ENCODE results near the gene MCTP1.
"Not testable (repeated sequence)": the region's sequence is repeated elsewhere in the genome, so short reads cannot be mapped to it uniquely, and the experiment has no call there.

Gene MCTP1

GRCh38 chr5:94845696-94846095 is 439.2 kb downstream of the MCTP1 start:
- not testable (repeated sequence) for H3K9me3 Mint-ChIP-seq; H3K4me3 Mint-ChIP-seq; H3K36me3 Mint-ChIP-seq (ENCODE audit: low read depth); H3K4me1 Mint-ChIP-seq (ENCODE audit: low read depth); H3K27ac Mint-ChIP-seq; H3K27me3 Mint-ChIP-seq

DNA sequence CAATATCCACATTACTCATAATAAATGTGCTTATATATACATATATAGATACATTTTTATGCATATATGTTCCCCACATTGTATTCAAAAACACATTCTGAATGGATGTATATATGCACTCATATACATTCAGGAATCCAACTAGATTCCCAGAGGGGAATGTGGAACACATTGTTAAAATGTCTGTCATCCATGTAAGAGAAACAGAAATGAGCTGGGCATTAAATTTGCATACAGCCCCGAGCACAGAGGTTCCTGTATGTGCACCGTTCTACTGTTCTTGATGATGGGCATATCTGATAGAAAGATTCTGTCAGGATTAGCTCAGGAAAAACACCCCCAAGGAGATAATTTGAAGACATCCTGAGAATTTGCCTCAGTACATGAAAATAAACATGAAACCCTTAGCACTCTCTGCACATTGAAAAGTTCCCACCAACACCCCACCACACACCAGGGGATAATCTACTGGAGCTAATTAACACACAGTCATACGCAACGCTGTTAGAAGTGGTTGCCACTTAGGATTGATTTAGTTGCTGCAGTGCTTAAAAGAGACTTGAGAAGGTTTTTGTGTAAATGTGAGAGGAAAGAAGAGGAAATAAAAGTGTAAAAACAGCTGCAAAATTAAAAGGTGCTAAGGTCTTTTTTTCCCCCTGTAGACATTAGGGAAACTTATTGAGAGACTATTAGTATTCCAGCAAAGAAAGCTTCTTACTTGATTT is 443.1 kb downstream of the MCTP1 start:
- Mint-ChIP-seq H3K27me3 (no peaks in the 10 kb centered on the region), H3K9me3 (no peaks in the 10 kb centered on the region), H3K36me3 (ENCODE audit: low read depth) (no peaks in the 10 kb centered on the region), H3K4me3 (no peak overlapping the region), H3K27ac (no peak overlapping the region), H3K4me1 (ENCODE audit: low read depth) (peaks cover 3% of the 10 kb centered on the region)

GRCh38 chr5:94833851-94834250 is 451.0 kb downstream of the MCTP1 start:
- peaks cover 4% of the 10 kb centered on the region for H3K4me1 Mint-ChIP-seq (ENCODE audit: low read depth)
- no peak overlapping the region for H3K27ac Mint-ChIP-seq
- no peak overlapping the region for H3K4me3 Mint-ChIP-seq
- no peaks in the 10 kb centered on the region for H3K27me3 Mint-ChIP-seq
- H3K9me3 Mint-ChIP-seq: no peaks in the 10 kb centered on the region
- no peaks in the 10 kb centered on the region for H3K36me3 Mint-ChIP-seq (ENCODE audit: low read depth)

- no peaks in the 10 kb centered on the region for H3K9me3 Mint-ChIP-seq
- no peak overlapping the region for H3K27ac Mint-ChIP-seq
- H3K4me3 Mint-ChIP-seq: no peak overlapping the region
- peaks cover under 1% of the 10 kb centered on the region for H3K27me3 Mint-ChIP-seq
- H3K36me3 Mint-ChIP-seq (ENCODE audit: low read depth): no peaks in the 10 kb centered on the region
- H3K4me1 Mint-ChIP-seq (ENCODE audit: low read depth): peaks cover 4% of the 10 kb centered on the region
These were observed 452.2 kb downstream of the MCTP1 start for GRCh38 chr5:94832685-94833084.

DNA sequence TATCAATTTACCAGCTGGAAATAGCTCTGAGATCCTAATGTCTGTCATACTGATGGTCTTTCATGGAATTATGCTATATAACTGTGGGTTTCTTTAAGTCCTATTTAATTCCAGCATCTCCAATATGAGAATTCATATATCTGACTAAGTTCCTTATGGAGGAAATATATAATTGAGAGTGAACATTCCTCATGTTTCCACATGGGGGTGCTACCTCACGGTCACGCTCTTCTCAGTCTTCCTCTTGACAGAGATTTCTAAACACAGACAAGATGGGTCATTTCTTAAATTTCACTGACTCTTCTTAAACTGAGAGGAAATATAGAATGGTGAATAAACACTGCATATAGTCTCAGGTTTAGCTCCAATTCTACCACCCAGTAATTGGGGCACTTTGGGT is 454.4 kb downstream of the MCTP1 start:
- Mint-ChIP-seq H3K27me3 (peaks cover 4% of the 10 kb centered on the region), H3K9me3 (no peaks in the 10 kb centered on the region), H3K4me3 (no peak overlapping the region), H3K36me3 (ENCODE audit: low read depth) (no peaks in the 10 kb centered on the region), H3K27ac (no peak overlapping the region), H3K4me1 (ENCODE audit: low read depth) (no peaks in the 10 kb centered on the region)

- H3K4me3 Mint-ChIP-seq; H3K4me1 Mint-ChIP-seq (ENCODE audit: low read depth); H3K36me3 Mint-ChIP-seq (ENCODE audit: low read depth); H3K27ac Mint-ChIP-seq; H3K9me3 Mint-ChIP-seq; H3K27me3 Mint-ChIP-seq: not testable (repeated sequence)
These were observed 456.7 kb downstream of the MCTP1 start for GRCh38 chr5:94828222-94828621.

DNA sequence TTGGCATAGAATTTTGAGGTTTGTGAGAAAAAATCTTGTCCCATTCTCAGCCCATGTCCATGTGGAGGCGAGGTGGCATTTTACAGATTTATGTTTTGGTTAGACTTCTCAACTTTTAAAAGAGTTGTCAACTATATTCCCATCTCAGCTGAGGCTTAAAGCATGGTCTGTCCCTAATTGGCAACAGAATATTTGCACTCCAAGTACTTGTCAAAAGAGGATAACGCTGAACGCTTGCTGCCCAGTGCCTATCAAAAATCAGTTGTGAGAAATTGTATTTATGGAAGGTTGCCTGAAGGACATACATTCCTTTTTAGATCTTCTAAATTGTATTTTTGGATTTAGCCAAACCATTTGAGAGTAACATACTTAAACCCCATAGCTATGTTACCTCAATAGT is 464.4 kb downstream of the MCTP1 start:
- no peaks in the 10 kb centered on the region for H3K27me3 Mint-ChIP-seq

GRCh38 chr5:94818904-94819303 is 466.0 kb downstream of the MCTP1 start:
- no peaks in the 10 kb centered on the region for H3K4me1 Mint-ChIP-seq (ENCODE audit: low read depth)
- H3K9me3 Mint-ChIP-seq: no peaks in the 10 kb centered on the region
- no peak overlapping the region for H3K27ac Mint-ChIP-seq
- no peaks in the 10 kb centered on the region for H3K36me3 Mint-ChIP-seq (ENCODE audit: low read depth)
- H3K4me3 Mint-ChIP-seq: no peak overlapping the region
- no peaks in the 10 kb centered on the region for H3K27me3 Mint-ChIP-seq

More for the DNA sequence above, 464.4 kb downstream of the MCTP1 start:
- no peaks in the 10 kb centered on the region for H3K36me3 Mint-ChIP-seq (ENCODE audit: low read depth)
- no peaks in the 10 kb centered on the region for H3K4me1 Mint-ChIP-seq (ENCODE audit: low read depth)
- no peaks in the 10 kb centered on the region for H3K9me3 Mint-ChIP-seq
- H3K27ac Mint-ChIP-seq: no peak overlapping the region
- H3K4me3 Mint-ChIP-seq: no peak overlapping the region

DNA sequence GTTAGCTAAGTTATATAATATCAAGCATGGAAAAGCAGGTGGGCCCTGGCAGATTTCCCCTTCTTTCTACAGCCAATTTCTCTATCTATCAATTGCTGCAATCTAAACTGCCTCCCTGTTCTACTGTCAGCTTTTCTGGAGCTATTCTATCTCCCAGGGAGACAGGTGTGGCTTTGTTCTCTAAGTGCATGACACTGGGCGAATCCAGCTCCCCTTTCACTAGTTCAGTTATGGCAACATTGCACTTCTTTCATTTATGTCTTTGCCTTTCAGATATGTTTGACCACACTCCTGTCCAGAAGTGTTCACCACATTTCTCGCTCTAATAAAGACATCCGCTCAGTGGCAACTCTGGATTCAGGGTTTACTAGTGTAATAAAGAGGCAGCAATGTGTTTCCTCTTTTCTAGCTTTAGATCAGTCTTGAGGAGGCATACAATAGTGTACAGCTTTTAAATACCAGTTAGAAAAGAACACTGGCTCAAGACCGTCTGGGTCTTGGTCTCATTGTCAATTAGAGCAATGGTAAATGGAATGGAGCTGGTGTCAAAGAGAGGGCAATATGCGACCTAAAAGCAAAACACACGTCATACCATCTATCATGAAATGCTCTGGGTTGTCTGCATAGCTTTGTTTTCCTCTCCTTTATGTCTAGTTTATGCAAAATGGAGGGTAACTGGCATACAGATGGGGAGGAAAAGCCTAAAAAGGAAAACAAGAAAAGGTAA is 469.4 kb downstream of the MCTP1 start:
- no peaks in the 10 kb centered on the region for H3K9me3 Mint-ChIP-seq
- H3K4me3 Mint-ChIP-seq: no peak overlapping the region
- no peaks in the 10 kb centered on the region for H3K27me3 Mint-ChIP-seq
- H3K36me3 Mint-ChIP-seq (ENCODE audit: low read depth): no peaks in the 10 kb centered on the region
- H3K4me1 Mint-ChIP-seq (ENCODE audit: low read depth): no peaks in the 10 kb centered on the region
- no peak overlapping the region for H3K27ac Mint-ChIP-seq

DNA sequence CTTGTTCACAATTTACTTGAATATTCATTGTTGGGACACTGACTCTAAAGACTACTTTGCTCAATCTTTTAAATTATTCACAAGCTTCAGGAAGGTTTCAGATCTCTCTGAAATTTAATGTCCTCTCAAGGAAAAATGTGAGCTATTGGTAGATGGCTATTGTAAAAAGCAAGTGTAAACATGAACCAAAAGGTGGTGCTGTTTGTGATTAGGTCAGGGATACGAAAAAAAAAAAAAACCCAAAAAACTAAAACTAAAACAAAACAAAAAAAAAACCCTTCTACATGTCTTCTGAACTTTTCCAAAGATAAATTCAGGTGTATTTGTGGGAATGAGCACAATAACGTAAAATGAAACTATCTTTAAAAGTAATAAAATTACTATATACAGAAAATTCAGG is 472.7 kb downstream of the MCTP1 start:
- H3K4me3 Mint-ChIP-seq: no peak overlapping the region

DNA sequence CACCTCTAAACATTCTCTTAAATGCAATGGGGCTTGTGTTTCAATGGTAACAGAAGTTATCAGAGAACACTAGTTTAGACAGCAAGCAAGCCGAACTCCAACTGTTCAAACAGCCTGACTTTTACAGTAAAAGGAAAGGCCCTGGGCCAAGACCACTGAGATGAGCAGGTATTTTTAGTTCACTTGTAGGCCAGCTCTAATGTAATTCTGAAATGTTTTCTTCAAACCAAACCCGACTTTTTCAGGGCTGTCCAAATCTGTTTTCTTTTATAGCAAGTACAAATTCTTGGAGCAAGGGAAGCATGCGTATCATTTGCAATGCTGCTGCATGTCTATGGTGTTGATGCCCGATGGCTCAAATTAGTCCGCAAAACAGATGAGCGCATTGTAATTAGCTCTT is 473.6 kb downstream of the MCTP1 start:
- Mint-ChIP-seq H3K4me1 (ENCODE audit: low read depth) (no peaks in the 10 kb centered on the region), H3K27ac (no peak overlapping the region), H3K4me3 (no peak overlapping the region), H3K36me3 (ENCODE audit: low read depth) (no peaks in the 10 kb centered on the region), H3K9me3 (no peaks in the 10 kb centered on the region), H3K27me3 (peaks cover 3% of the 10 kb centered on the region)

More for the DNA sequence above, 472.7 kb downstream of the MCTP1 start:
- Mint-ChIP-seq H3K27ac (no peak overlapping the region), H3K4me1 (ENCODE audit: low read depth) (no peaks in the 10 kb centered on the region), H3K9me3 (no peaks in the 10 kb centered on the region), H3K36me3 (ENCODE audit: low read depth) (no peaks in the 10 kb centered on the region), H3K27me3 (peaks cover 3% of the 10 kb centered on the region)

GRCh38 chr5:94810877-94811276 is 474.0 kb downstream of the MCTP1 start:
- Mint-ChIP-seq H3K4me1 (ENCODE audit: low read depth) (no peaks in the 10 kb centered on the region), H3K27ac (no peak overlapping the region), H3K9me3 (no peaks in the 10 kb centered on the region), H3K27me3 (peaks cover 3% of the 10 kb centered on the region), H3K36me3 (ENCODE audit: low read depth) (no peaks in the 10 kb centered on the region), H3K4me3 (no peak overlapping the region)

GRCh38 chr5:94810281-94810680 is 474.6 kb downstream of the MCTP1 start:
- no peaks in the 10 kb centered on the region for H3K4me1 Mint-ChIP-seq (ENCODE audit: low read depth)
- peaks cover 3% of the 10 kb centered on the region for H3K27me3 Mint-ChIP-seq
- H3K4me3 Mint-ChIP-seq: no peak overlapping the region
- H3K36me3 Mint-ChIP-seq (ENCODE audit: low read depth): no peaks in the 10 kb centered on the region
- H3K27ac Mint-ChIP-seq: no peak overlapping the region
- no peaks in the 10 kb centered on the region for H3K9me3 Mint-ChIP-seq

- H3K9me3 Mint-ChIP-seq: no peaks in the 10 kb centered on the region
- H3K27ac Mint-ChIP-seq: no peak overlapping the region
- H3K27me3 Mint-ChIP-seq: peaks cover 3% of the 10 kb centered on the region
- H3K4me1 Mint-ChIP-seq (ENCODE audit: low read depth): no peaks in the 10 kb centered on the region
- no peak overlapping the region for H3K4me3 Mint-ChIP-seq
- no peaks in the 10 kb centered on the region for H3K36me3 Mint-ChIP-seq (ENCODE audit: low read depth)
These were observed 476.4 kb downstream of the MCTP1 start for GRCh38 chr5:94808497-94808896.

DNA sequence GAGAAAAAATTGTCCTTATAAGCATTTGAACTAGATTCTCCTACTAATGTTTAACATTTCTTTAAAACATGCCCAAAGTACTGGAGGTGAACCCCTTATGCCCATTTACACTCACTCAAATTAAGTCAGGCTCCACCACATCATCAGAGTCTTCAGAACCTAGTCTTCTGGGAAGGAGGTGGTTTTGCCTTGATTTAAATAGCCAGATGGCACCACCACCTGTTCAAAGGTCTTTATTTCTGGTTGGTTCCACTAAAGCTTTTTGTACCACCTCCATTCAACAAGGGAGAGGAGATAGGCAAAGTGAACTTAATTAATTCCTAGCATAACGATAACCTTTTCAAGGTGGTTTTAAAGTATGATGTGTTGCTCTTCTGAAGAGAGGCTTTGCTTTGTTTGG is 476.9 kb downstream of the MCTP1 start:
- H3K27ac Mint-ChIP-seq: no peak overlapping the region
- no peaks in the 10 kb centered on the region for H3K36me3 Mint-ChIP-seq (ENCODE audit: low read depth)

GRCh38 chr5:94802450-94802849 is 482.4 kb downstream of the MCTP1 start:
- no peak overlapping the region for H3K27ac Mint-ChIP-seq
- no peaks in the 10 kb centered on the region for H3K27me3 Mint-ChIP-seq
- H3K36me3 Mint-ChIP-seq (ENCODE audit: low read depth): no peaks in the 10 kb centered on the region
- H3K4me3 Mint-ChIP-seq: no peak overlapping the region
- no peaks in the 10 kb centered on the region for H3K9me3 Mint-ChIP-seq
- H3K4me1 Mint-ChIP-seq (ENCODE audit: low read depth): no peaks in the 10 kb centered on the region

More for the DNA sequence above, 476.9 kb downstream of the MCTP1 start:
- peaks cover 3% of the 10 kb centered on the region for H3K27me3 Mint-ChIP-seq
- no peaks in the 10 kb centered on the region for H3K4me1 Mint-ChIP-seq (ENCODE audit: low read depth)
- no peak overlapping the region for H3K4me3 Mint-ChIP-seq
- H3K9me3 Mint-ChIP-seq: no peaks in the 10 kb centered on the region

All from stimulated activated naive CD8-positive, alpha-beta T cell treated with anti-CD3 and anti-CD28 coated beads, Interleukin-15, Interleukin-2, amounts not matched to agents 100 ng/mL and 50 ng/mL, for 24 hours (primary cell).